SK-N-SH (cell line): Measurements from ENCODE around the gene PPP2R2B. TPM values are rescaled to one million over a fixed set of nuclear protein-coding genes. Genes with fewer than 3 reads are reported as not detected.
A peak's percentile ranks its signal among the peaks of the same experiment; 100 is the strongest.

ENCODE experiments used
- CTCF ChIA-PET: fragments of 300-600, 350-600 bp; formaldehyde crosslinking; extraction: SDS; loops from one replicate; lab custom pipeline; 2021; lab: Yijun Ruan, JAX
- POLR2A ChIA-PET: fragments of 350-600 bp; sonication (Branson Sonifier 250); formaldehyde crosslinking; extraction: SDS; loops from one replicate; lab custom pipeline; 2020; ENCODE audit warnings: antibody characterized with exemption, inconsistent platforms; lab: Yijun Ruan, JAX
- DNase-seq: peaks from one replicate; pipeline ENCODE4 v3.0.0; 2012
- H2AFZ ChIP-seq: fragments of 200-600 bp; sonication (generic); 2 replicates; pipeline ENCODE4 v1.8.1; 2016; ENCODE audit warnings: antibody characterized with exemption, mild to moderate bottlenecking, low read depth
- H3F3A ChIP-seq: fragments of 200-600 bp; sonication (generic); replicated peaks from 2 replicates; pipeline ENCODE3; 2016; ENCODE audit warnings: antibody characterized with exemption, mild to moderate bottlenecking; ENCODE audit not compliant: insufficient read depth
- H3K27ac ChIP-seq, 2 experiments: fragments of 200-500 bp in 1 of 2; fragments of 200-600 bp in 1 of 2; sonication (Bioruptor generic) in 1 of 2; sonication (generic), shearing (Covaris generic) in 1 of 2; 2 replicates each; pipeline versions ENCODE4 v1.5.1 to v1.6.1; 2014 to 2016; ENCODE audit warnings: low read depth in 2 of 2, inconsistent platforms in 1 of 2, low read length in 1 of 2, mild to moderate bottlenecking in 1 of 2, mixed read lengths in 1 of 2
- H3K27me3 ChIP-seq: fragments of 200-600 bp; sonication (generic), shearing (Covaris generic); 2 replicates; pipeline ENCODE4 v1.6.1; 2016; ENCODE audit warnings: mixed run types; ENCODE audit not compliant: insufficient read depth
- H3K36me3 ChIP-seq, 2 experiments: fragments of 200-500 bp in 1 of 2; fragments of 200-600 bp in 1 of 2; sonication (Bioruptor generic) in 1 of 2; sonication (generic) in 1 of 2; replicated peaks in 1 of 2; 2 replicates each; pipeline versions ENCODE3 to v1.5.1; 2014 to 2016; ENCODE audit warnings: low read length in 1 of 2, mild to moderate bottlenecking in 1 of 2; ENCODE audit not compliant: insufficient read depth in 2 of 2, control insufficient read depth in 1 of 2
- H3K4me1 ChIP-seq, 2 experiments: fragments of 200-500 bp in 1 of 2; fragments of 200-600 bp in 1 of 2; sonication (Bioruptor generic) in 1 of 2; sonication (generic), shearing (Covaris generic) in 1 of 2; 2 replicates each; pipeline versions ENCODE4 v1.5.1 to v1.6.1; 2014 to 2016; ENCODE audit warnings: low read depth in 1 of 2, low read length in 1 of 2, mixed run types in 1 of 2; ENCODE audit not compliant: insufficient read depth in 2 of 2, control insufficient read depth in 1 of 2
- H3K4me2 ChIP-seq: fragments of 200-600 bp; sonication (generic), shearing (Covaris generic); 2 replicates; pipeline ENCODE4 v1.6.1; 2017; ENCODE audit warnings: mixed run types
- H3K4me3 ChIP-seq, 2 experiments: fragments of 200-500 bp in 1 of 2; fragments of 200-600 bp in 1 of 2; sonication (Bioruptor generic) in 1 of 2; sonication (generic), shearing (Covaris generic) in 1 of 2; 2 replicates each; pipeline versions ENCODE4 v1.5.1 to v1.8.1; 2014 to 2016; ENCODE audit warnings: low read depth in 2 of 2, inconsistent platforms in 1 of 2, low read length in 1 of 2, mild to moderate bottlenecking in 1 of 2, mixed read lengths in 1 of 2, moderate library complexity in 1 of 2
- H3K79me2 ChIP-seq: fragments of 200-600 bp; sonication (generic); 2 replicates; pipeline ENCODE4 v1.8.1; 2017; ENCODE audit warnings: mild to moderate bottlenecking; ENCODE audit not compliant: insufficient read depth
- H3K9ac ChIP-seq: fragments of 200-600 bp; sonication (generic); 2 replicates; pipeline ENCODE4 v1.6.1; 2017; ENCODE audit warnings: mixed run types
- H3K9me2 ChIP-seq: fragments of 200-600 bp; sonication (generic); 2 replicates; pipeline ENCODE4 v1.6.1; 2017; ENCODE audit warnings: mixed run types
- H3K9me3 ChIP-seq: fragments of 200-600 bp; sonication (generic); 2 replicates; pipeline ENCODE4 v1.6.1; 2017; ENCODE audit warnings: mixed run types, mild to moderate bottlenecking, moderate library complexity
- H4K20me1 ChIP-seq: fragments of 200-600 bp; sonication (generic); 2 replicates; pipeline ENCODE4 v1.6.1; 2017; ENCODE audit warnings: mild to moderate bottlenecking, mixed run types; ENCODE audit not compliant: insufficient read depth
- CHD2 ChIP-seq: fragments of 150-350 bp; IDR thresholded peaks from 2 replicates; pipeline ENCODE4 v1.6.1; 2018; ENCODE audit warnings: low read length; ENCODE audit not compliant: partially characterized antibody
- EP300 ChIP-seq, 2 experiments: IDR thresholded peaks; 2 replicates each; pipeline versions ENCODE4 v1.4.0 to v1.6.1; 2012; ENCODE audit warnings: borderline replicate concordance in 1 of 2, low read depth in 1 of 2, low read length in 1 of 2
- FOXM1 ChIP-seq: IDR thresholded peaks from 2 replicates; pipeline ENCODE4 v1.4.0; 2012; ENCODE audit warnings: low read depth, mild to moderate bottlenecking
- GATA2 ChIP-seq: sonication (generic); formaldehyde crosslinking; IDR thresholded peaks from 2 replicates; pipeline ENCODE4 v1.5.0; 2020; ENCODE audit warnings: mild to moderate bottlenecking, missing genetic modification reagents
- JUND ChIP-seq: IDR thresholded peaks from 2 replicates; pipeline ENCODE4 v1.4.0; 2012
- MAX ChIP-seq: IDR thresholded peaks from 2 replicates; pipeline ENCODE4 v1.4.0; 2012; ENCODE audit warnings: low read depth
- MXI1 ChIP-seq: IDR thresholded peaks from 2 replicates; pipeline ENCODE4 v1.6.1; 2012; ENCODE audit warnings: mild to moderate bottlenecking, low read depth, low read length, improper control_type of control experiment
- PBX3 ChIP-seq: IDR thresholded peaks from 2 replicates; pipeline ENCODE4; 2012
- RAD21 ChIP-seq: IDR thresholded peaks from 2 replicates; pipeline ENCODE4 v1.6.1; 2012; ENCODE audit warnings: mild to moderate bottlenecking, low read length
- RFX5 ChIP-seq: IDR thresholded peaks from 2 replicates; pipeline ENCODE4 v1.6.1; 2012; ENCODE audit warnings: mild to moderate bottlenecking, improper control_type of control experiment, low read length
- RXRA ChIP-seq: IDR thresholded peaks from 2 replicates; pipeline ENCODE4 v1.4.0; 2012; ENCODE audit warnings: low read depth, mild to moderate bottlenecking, borderline replicate concordance
- SIN3A ChIP-seq: IDR thresholded peaks from 2 replicates; pipeline ENCODE4 v1.6.1; 2012; ENCODE audit warnings: low read depth, mild to moderate bottlenecking, low read length, moderate library complexity, borderline replicate concordance
- SMC3 ChIP-seq: IDR thresholded peaks from 2 replicates; pipeline ENCODE4 v1.6.1; 2012; ENCODE audit warnings: low read depth, low read length, improper control_type of control experiment
- TAF1 ChIP-seq: IDR thresholded peaks from 2 replicates; pipeline ENCODE4 v1.6.1; 2012; ENCODE audit warnings: low read depth, mild to moderate bottlenecking, low read length, moderate library complexity, borderline replicate concordance
- TCF12 ChIP-seq: IDR thresholded peaks from 2 replicates; pipeline ENCODE4 v1.4.0; 2012
- WGBS: methylation state at CpG from one replicate; pipeline ENCODE4 v1.1.6; 2017; ENCODE audit warnings: low lambda C conversion rate; 5-methylcytosine and 5-hydroxymethylcytosine counted together
- polyA plus RNA-seq, 3 experiments: library from polyadenylated mRNA; depleted of rRNA; stranded (reverse); fragments of >200 nt; gene quantifications; 2 replicates each; pipeline ENCODE4 v1.2.3, GENCODE V29; 2012
- TF ChIP-seq, protein P1 (sequence below): fragments of 150-350 bp; IDR thresholded peaks from 2 replicates; pipeline ENCODE4 v1.6.1; 2017; ENCODE audit warnings: antibody characterized with exemption, low read length, low read depth, borderline replicate concordance

The PPP2R2B gene
- polyA plus RNA-seq, 1 of the 3 experiments (the other 2 are of a cell fraction), result 11.4 TPM

GRCh38 chr5:146781157-146781556 lies 97.4 kb downstream of the PPP2R2B start:
- Histone ChIP-seq H3K4me3 (no peak overlapping the region), H3K27ac (peak overlapping the region in 1 of 2 experiments; percentile 47; a peak in 2 of 4 replicates), H3K9me2 (no peaks in the 10 kb centered on the region), H3K79me2 (no peaks in the 10 kb centered on the region), H3K27me3 (no peaks in the 10 kb centered on the region), H3F3A (no peaks in the 10 kb centered on the region), H3K9ac (no peak overlapping the region), H4K20me1 (no peaks in the 10 kb centered on the region), H2AFZ (no peak overlapping the region), H3K9me3 (no peaks in the 10 kb centered on the region), H3K4me2 (no peak overlapping the region), H3K4me1 (peaks cover 0 to 10% of the 10 kb centered on the region in 2 experiments; a peak in 2 of 4 replicates), H3K36me3 (no peaks in the 10 kb centered on the region)
- 74% methylated on average over 2 of the region's 2 CpGs for whole genome bisulfite sequencing
- ChIA-PET CTCF (no interaction called here), POLR2A (no interaction called here)
- peak; percentile 31 for DNase-seq
- TF ChIP-seq, protein P1, sequence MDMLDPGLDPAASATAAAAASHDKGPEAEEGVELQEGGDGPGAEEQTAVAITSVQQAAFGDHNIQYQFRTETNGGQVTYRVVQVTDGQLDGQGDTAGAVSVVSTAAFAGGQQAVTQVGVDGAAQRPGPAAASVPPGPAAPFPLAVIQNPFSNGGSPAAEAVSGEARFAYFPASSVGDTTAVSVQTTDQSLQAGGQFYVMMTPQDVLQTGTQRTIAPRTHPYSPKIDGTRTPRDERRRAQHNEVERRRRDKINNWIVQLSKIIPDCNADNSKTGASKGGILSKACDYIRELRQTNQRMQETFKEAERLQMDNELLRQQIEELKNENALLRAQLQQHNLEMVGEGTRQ, result no peak
- TF ChIP-seq GATA2 (CRISPR knock-in tag) (no peak), TCF12 (peak; percentile 74)

DNA sequence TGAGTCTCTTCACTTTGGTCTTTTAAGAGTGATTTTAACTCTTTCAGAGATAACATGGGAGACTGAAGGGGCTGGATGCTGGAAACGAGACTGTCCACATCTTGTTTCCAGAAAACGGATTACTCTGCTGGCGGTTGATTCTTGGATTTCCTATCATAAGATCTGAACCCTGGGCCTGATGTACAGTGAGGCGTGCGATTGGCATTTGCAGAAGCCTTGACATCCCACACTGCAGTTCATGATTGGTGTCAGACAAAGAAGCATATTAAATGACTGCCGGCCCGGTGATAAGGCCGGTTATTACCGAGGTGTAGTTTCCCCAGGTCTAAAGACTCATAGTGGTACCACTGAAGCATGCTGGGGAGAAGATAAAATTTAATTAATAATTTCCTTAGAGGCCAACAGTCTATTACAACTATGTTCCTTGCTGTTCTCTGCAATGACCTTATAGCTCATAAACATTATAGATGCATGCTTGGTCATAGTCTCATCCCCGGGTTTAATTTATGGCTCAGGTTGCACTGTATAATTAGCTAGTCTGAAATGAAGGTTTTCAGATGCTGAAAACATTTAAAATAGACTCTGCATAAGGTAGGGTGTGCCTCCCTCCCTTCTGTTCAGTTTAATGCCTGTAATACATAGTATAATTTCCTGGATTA lies 99.2 kb downstream of the PPP2R2B start:
- Histone ChIP-seq H3F3A (no peaks in the 10 kb centered on the region), H3K9me3 (no peaks in the 10 kb centered on the region), H3K79me2 (no peaks in the 10 kb centered on the region), H2AFZ (no peak overlapping the region), H3K4me3 (no peak overlapping the region), H3K4me1 (peaks cover 0 to 9% of the 10 kb centered on the region in 2 experiments; a peak in 2 of 4 replicates), H4K20me1 (no peaks in the 10 kb centered on the region), H3K4me2 (no peak overlapping the region), H3K9ac (no peak overlapping the region), H3K27me3 (no peaks in the 10 kb centered on the region), H3K36me3 (no peaks in the 10 kb centered on the region), H3K27ac (no peak overlapping the region), H3K9me2 (no peaks in the 10 kb centered on the region)
- ChIA-PET POLR2A (no interaction called here), CTCF (interaction anchor here (0.6 to 1.0 kb wide), 2 partner anchors 16 to 162 kb away, joined by 3 read pairs; no protein-coding TSS in a partner anchor)
- 83% methylated on average over 10 of the region's 10 CpGs for WGBS
- no peak for DNase-seq
- TF ChIP-seq RXRA (no peak), JUND (no peak), MAX (no peak), FOXM1 (no peak), RAD21 (no peak), RFX5 (no peak), MXI1 (no peak)

DNA sequence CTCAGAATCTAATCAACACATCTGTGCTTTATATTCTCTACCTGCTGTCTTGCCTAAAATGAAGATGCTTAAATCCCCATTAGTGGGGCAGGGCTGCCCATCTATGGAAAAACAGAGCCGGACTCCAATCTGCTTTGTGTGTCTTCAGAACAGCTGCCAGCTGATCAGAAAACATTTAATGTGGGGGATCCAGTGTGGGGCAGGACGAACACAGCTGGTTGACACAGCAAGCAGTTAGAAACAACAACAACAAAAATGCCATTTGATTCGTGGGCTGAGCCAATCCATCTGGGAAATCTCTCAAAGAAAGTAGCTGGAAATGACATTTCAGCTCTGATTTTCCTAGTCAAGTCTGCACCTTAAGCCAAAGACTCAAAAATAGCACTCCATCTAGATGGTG lies 99.8 kb downstream of the PPP2R2B start:
- TF ChIP-seq EP300 (IDR thresholded peaks at IDR 0.05; ENCODE audit: borderline replicate concordance in 1 of 2, low read depth in 1 of 2, low read length in 1 of 2) (no peak), PBX3 (no peak), JUND (no peak), TAF1 (no peak), SIN3A (no peak), CHD2 (no peak), FOXM1 (no peak), RXRA (no peak), SMC3 (no peak)
- TF ChIP-seq, protein P1, result no peak
- TF ChIP-seq, all 33 proteins: peak for 0
- Histone ChIP-seq H2AFZ (no peak overlapping the region), H3K4me3 (no peak overlapping the region), H3K36me3 (no peaks in the 10 kb centered on the region), H3K79me2 (no peaks in the 10 kb centered on the region), H3K9ac (no peak overlapping the region), H3K4me2 (no peak overlapping the region), H4K20me1 (no peaks in the 10 kb centered on the region), H3F3A (no peaks in the 10 kb centered on the region), H3K9me2 (no peaks in the 10 kb centered on the region), H3K27me3 (no peaks in the 10 kb centered on the region), H3K4me1 (peaks cover 0 to 9% of the 10 kb centered on the region in 2 experiments; a peak in 2 of 4 replicates), H3K27ac (no peak overlapping the region), H3K9me3 (no peaks in the 10 kb centered on the region)
- WGBS, result 64% methylated on average over 3 of the region's 3 CpGs
- POLR2A ChIA-PET, result no interaction called here
- CTCF ChIA-PET, result interaction anchor here (0.7 to 1.0 kb wide), 2 partner anchors 16 to 237 kb away, joined by 3 read pairs; no protein-coding TSS in a partner anchor
- no peak for DNase-seq
